ENCODE data around the gene SLC27A3. TPM values are rescaled to one million over a fixed set of nuclear protein-coding genes. Genes with fewer than 3 reads are reported as not detected.

SLC27A3 gene
- total RNA-seq, 1 experiment from 2014 or later: 11.1 TPM

GRCh38 chr1:153752072-153752471 lies 23.1 kb upstream of the SLC27A3 start:
- no peak for DNase-seq (ENCODE audit: unreplicated experiment)
- CTCF ChIA-PET: interaction anchor here (0.6 to 17.6 kb wide), 8 partner anchors 11 to 400 kb away, joined by 3 to 273 read pairs (median 4); partner anchors contain the start of genes ILF2, NPR1 and RAB13
- Mint-ChIP-seq H3K4me1 (ENCODE audit: insufficient read depth, unreplicated experiment) (peaks cover 5% of the 10 kb centered on the region), H3K4me3 (ENCODE audit: unreplicated experiment) (no peak overlapping the region), H3K36me3 (ENCODE audit: insufficient read depth, unreplicated experiment) (peaks cover 95% of the 10 kb centered on the region), H3K27ac (ENCODE audit: low read depth, unreplicated experiment) (no peak overlapping the region), H3K27me3 (ENCODE audit: insufficient read depth, unreplicated experiment) (no peaks in the 10 kb centered on the region), H3K9me3 (ENCODE audit: unreplicated experiment) (no peaks in the 10 kb centered on the region)
- no peak for TF ChIP-seq CTCF (IDR thresholded peaks at IDR 0.05; ENCODE audit: unreplicated experiment)
- BruUV-seq (replicated peaks): no TSS peak
- intact Hi-C loops (cut with micrococcal nuclease): no loop called here
- POLR2A ChIA-PET: interaction anchor here (2.1 kb wide), 1 partner anchor 24 kb away, joined by 8 read pairs; the partner anchor contains the start of gene INTS3

- H3K27me3 Mint-ChIP-seq (ENCODE audit: insufficient read depth, unreplicated experiment): no peaks in the 10 kb centered on the region
- ChIA-PET POLR2A (interaction anchor here (0.6 to 2.1 kb wide), 2 partner anchors 25 to 231 kb away, joined by 4 to 8 read pairs; partner anchors contain the start of gene INTS3), CTCF (interaction anchor here (0.5 to 17.6 kb wide), 10 partner anchors 11 to 400 kb away, joined by 3 to 273 read pairs (median 4); partner anchors contain the start of genes ILF2, NPR1 and RAB13)
- H3K36me3 Mint-ChIP-seq (ENCODE audit: insufficient read depth, unreplicated experiment): peaks cover 95% of the 10 kb centered on the region
- H3K4me3 Mint-ChIP-seq (ENCODE audit: unreplicated experiment): no peak overlapping the region
- no peak for DNase-seq (ENCODE audit: unreplicated experiment)
- H3K27ac Mint-ChIP-seq (ENCODE audit: low read depth, unreplicated experiment): no peak overlapping the region
- peaks cover 5% of the 10 kb centered on the region for H3K4me1 Mint-ChIP-seq (ENCODE audit: insufficient read depth, unreplicated experiment)
- no peak for TF ChIP-seq CTCF (IDR thresholded peaks at IDR 0.05; ENCODE audit: unreplicated experiment)
- H3K9me3 Mint-ChIP-seq (ENCODE audit: unreplicated experiment): no peaks in the 10 kb centered on the region
- intact Hi-C loops (cut with micrococcal nuclease): no loop called here
- no TSS peak for BruUV-seq (replicated peaks)
Measured at GRCh38 chr1:153752571-153753195, 22.5 kb upstream of the SLC27A3 start.

- H3K4me1 Mint-ChIP-seq (ENCODE audit: insufficient read depth, unreplicated experiment): peaks cover 3% of the 10 kb centered on the region
- intact Hi-C loops (cut with micrococcal nuclease): no loop called here
Measured at GRCh38 chr1:153754266-153754665, 20.9 kb upstream of the SLC27A3 start.

More at GRCh38 chr1:153754266-153754665, 20.9 kb upstream of the SLC27A3 start:
- no peak for DNase-seq (ENCODE audit: unreplicated experiment)
- Mint-ChIP-seq H3K36me3 (ENCODE audit: insufficient read depth, unreplicated experiment) (peaks cover 100% of the 10 kb centered on the region), H3K27ac (ENCODE audit: low read depth, unreplicated experiment) (no peak overlapping the region), H3K9me3 (ENCODE audit: unreplicated experiment) (no peaks in the 10 kb centered on the region), H3K27me3 (ENCODE audit: insufficient read depth, unreplicated experiment) (no peaks in the 10 kb centered on the region), H3K4me3 (ENCODE audit: unreplicated experiment) (no peak overlapping the region)
- BruUV-seq (replicated peaks): no TSS peak
- ChIA-PET CTCF (interaction anchor here (0.6 to 17.6 kb wide), 5 partner anchors 20 to 379 kb away, joined by 3 to 273 read pairs (median 3); partner anchors contain the start of genes ILF2, NPR1 and S100A12), POLR2A (interaction anchor here (0.7 to 1.4 kb wide), 4 partner anchors 10 to 21 kb away, joined by 3 read pairs; partner anchors contain the start of gene SLC27A3)
- no peak for TF ChIP-seq CTCF (IDR thresholded peaks at IDR 0.05; ENCODE audit: unreplicated experiment)
